HuH-7 (cell line): Measurements from ENCODE around the gene ZSWIM1.

Experiments
- DNase-seq: peaks from one replicate; pipeline ENCODE4 v3.0.0; 2011; ENCODE audit warnings: low spot score

The ZSWIM1 gene

DNA sequence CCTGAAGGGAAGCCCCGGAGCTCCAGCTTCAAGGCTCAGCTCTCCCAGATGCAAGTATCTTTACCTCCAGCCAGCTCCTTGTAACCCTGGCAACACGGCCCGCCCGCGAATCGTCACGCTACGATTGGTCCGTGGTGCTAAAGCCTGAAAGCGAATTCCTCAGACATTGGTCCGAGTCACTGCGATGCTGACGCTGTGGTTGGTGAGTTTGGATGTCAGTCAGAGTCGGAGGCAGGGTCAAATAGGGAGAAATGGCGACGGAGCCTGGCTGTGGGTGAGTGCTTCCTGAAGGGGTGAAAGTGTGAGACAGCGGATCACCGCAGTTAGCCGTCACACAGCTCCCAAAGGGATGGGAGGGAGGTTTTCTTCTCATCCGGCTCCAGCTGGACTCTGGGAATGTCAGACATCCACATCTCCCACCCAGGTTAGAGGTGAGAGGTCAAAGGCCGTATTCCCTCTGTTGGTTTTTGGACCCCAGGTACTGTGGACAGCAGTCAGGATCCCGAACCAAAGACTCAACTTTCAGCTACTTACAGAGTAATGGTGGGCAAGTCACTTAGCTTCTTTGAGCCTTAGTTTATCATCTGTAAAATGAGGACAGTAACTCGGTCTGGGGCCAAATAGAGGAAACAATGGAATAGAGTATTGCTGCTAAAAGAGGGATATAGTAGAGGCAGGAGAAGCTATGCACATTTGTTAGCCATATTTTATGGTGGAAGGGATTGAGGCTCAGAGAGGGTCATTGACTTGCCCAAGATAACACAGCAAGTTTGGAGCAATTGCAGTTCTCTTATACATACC lies at the start of gene ZSWIM1:
Gene ZSWIM1, plus strand, starts transcription at position 240 of the 801 bp plus-strand sequence. CDS start 1,366 bp downstream, outside the sequence.
- DNase-seq: peak; percentile 100

DNA sequence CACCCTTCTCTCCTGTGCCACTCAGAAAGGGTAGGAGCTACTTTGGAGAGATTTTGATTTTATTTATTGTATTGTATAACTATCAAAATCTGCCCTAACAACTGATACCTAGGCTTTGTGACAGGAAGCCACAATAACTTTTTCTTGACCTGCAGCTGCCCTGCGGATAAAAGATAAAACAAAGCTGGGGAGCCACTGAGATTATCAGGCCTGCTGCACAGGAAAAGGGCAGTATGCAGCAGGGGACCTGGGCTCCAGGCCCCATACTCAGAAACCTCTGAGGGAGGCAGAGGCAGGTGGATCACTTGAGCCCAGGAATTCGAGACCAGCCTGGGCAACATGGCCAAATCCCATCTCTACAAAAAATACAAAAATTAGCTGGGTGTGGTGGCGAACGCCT lies 48.4 kb upstream of the ZSWIM1 start:
- DNase-seq: no peak

DNA sequence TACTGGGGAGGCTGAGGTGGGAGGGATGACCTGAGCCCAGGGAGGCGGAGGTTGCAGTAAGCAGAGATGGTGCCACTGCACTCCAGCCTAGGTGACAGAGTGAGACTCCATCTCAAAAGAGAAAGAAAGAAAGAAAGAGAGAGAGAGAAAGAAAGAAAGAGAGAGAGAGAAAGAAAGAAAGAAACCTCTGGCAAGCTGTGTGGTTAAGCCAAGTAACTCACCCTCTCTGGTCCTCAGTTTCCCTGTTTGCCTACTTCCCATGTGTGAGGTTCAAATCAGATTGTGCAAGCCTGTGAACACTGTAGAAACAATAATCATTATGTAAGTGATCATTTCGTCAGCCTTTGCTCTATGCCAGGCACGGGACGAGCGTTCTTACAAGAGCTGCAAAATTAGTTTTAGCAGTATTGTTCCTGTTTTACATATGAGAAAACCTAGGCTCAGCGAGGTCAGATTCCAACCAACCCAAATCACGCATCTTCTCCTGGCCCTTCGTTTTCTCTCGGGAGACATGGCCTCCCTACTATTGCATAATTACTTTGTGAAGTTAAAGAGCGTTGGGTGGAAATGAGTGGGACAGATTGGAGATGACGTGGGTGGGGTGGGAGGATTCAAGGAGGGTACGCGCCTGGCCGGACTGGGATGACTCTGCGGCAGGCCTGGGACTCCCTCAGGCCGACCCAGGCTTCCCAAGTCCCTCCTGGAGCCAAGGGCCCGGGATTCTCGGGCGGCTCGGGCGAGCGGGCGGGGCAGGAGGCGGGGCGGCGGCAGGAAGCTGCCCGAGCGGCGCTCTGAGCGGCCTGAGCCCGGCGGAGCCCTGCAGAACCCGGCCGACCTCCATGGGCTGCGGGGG lies 47.8 kb upstream of the ZSWIM1 start, which contains the start of gene SNX21:
Gene SNX21, plus strand, starts transcription at position 770 of the 853 bp plus-strand sequence. CDS start 121 bp downstream, outside the sequence.
- DNase-seq: peak; percentile 84

DNA sequence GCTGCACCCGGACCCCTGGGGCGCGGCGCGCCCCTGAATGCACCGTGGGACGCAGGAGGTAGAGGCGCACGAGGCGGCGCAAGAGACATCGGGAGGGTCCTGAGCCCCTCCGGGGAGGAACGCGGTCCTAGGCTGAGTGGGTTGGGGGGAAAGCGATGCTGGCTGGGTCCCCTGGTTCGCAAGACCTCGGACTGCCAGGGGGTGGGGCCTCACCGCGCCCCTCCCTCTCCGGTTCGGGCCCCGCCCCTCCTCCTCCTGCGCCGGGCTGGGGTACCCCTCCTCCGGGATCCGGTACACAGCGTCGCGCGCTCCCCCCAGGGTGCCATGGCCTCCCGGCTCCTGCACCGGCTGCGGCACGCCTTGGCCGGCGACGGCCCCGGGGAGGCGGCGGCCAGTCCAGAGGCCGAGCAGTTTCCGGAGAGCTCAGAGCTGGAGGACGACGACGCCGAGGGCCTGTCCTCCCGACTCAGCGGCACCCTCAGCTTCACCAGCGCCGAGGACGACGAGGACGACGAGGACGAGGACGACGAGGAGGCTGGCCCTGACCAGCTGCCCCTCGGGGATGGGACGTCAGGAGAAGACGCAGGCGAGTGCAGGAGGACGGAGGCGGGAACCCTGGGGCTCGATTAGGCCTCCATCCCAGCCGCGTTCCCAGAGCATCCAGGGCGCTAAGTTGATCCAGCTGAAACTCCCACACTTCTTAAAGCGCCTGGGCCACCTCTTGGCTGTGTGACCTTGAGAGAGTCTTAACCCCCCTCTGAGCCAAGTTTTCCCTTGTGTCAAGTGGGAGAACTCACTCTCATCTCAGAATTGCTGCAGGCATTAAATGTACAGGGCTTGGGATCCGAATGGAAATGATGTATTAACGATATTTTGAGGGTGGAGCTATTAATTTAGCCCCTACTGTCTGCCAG lies 46.9 kb upstream of the ZSWIM1 start:
- peak; percentile 90 for DNase-seq

DNA sequence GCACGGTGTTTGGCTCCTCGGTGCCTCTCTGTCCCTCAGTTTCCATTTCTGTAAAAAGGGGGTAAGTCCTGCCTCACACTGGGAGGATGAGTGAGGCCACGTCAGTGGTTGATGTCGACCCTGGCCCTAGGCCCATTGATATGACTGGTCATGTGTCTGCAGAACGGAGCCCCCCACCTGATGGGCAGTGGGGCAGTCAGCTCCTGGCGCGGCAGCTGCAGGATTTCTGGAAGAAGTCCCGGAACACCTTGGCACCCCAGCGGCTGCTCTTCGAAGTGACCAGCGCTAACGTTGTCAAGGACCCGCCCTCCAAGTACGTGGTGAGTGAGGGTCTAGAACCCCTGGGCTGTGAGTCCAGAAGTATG lies 46.2 kb upstream of the ZSWIM1 start:
- DNase-seq: no peak

DNA sequence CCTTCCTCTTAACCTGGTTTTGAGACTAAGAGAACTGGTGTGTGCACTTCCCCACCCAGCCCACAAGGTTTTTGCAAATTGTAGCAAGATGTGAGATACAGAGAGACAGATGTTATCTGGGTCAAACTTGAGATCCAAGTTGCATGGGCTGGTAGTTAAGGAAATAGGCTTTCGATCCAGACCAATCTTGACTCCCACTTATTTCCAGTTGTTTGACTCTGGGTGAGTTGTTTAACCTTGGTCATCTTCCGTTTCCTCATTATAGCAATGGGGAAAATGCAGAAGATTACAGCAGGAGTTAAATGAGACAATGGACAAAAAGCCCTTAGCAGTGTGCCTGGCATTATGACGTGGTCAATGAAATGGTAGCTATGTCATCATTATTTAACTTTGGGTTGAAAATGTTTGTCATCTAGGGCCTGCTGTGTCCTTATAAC lies 45.7 kb upstream of the ZSWIM1 start:
- no peak for DNase-seq

DNA sequence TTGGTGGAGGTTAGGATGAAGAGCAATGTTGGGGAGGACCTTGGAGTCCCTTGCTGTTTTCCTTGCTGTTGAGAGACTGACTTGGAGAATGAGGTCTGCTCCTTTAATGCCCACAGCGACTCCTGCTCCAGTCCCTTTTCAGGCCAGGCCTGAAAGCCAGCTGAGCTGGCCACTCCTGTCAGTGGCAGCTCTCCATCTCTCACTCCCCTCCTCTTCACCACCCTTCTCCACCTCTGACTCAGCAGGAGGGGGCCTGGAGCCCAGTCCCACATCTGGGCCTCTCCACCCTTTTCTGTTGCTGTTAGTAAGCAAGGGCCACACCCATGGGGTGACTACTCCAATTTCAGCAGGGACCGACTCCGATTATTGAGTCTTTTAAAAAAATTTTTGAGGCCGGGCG lies 45.2 kb upstream of the ZSWIM1 start:
- no peak for DNase-seq

DNA sequence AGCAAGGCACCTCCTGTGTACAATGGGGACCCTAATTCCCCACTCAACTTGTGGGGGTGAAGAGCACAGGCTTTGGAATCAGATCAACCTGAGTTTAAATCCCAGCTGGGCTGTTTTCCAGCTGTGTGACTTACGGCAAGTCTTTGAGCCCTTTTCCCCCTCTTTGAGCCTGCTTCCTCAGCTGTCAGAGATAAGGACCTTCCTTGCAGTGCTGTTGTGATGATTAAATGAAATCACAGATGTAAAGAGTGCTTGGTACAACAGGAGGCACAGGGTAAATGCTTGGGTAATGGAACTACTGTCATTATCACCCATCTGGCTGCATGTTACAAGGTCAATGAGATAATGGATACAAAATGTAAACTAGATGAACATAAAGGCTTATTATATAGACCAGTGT lies 44.2 kb upstream of the ZSWIM1 start:
- DNase-seq: no peak

DNA sequence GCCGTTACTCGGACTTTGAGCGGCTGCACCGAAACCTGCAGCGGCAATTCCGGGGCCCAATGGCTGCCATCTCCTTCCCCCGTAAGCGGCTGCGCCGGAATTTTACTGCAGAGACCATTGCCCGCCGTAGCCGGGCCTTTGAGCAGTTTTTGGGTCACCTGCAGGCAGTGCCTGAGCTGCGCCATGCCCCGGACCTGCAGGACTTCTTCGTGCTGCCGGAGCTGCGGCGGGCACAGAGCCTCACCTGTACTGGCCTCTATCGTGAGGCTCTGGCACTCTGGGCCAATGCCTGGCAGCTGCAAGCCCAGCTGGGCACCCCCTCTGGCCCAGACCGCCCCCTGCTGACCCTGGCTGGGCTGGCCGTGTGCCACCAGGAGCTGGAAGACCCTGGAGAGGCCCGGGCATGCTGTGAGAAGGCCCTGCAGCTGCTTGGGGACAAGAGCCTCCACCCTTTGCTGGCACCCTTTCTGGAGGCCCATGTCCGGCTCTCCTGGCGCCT lies 40.3 kb upstream of the ZSWIM1 start:
- DNase-seq: no peak

DNA sequence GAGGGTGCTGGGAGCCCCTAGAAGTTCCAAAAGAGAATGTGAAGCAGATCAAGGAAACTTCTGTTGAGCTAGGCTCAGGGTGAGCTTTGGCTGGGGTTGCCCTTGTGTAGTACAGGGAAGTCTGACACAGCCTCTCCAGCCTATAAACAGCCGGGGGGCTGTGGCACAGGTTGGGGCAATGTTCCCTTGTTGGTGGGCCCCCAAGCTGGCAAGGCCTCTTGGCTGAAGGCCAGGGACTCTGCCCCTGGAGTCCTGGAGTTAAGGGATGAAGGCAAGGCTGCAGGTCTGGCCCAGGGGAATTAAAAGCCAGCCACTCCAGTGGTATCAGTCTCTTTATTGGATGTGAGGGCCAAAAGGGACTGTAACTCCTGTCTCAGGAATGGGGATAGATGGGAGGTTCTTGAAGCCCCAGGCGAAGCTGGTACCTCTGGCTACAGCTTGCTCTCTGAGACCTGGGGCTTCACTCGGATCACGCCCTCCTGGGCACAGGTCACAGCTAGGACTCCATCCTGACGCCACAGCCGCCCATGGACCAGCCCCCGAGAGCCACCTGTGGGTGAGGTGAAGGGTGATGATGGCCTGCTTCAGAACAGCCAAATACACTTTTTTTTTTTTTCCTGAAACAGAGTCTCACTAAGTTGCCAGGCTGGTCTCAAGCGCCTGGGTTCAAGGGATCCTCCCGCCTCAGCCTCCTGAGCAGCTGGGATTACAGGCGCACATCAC lies 39.5 kb upstream of the ZSWIM1 start:
- no peak for DNase-seq

DNA sequence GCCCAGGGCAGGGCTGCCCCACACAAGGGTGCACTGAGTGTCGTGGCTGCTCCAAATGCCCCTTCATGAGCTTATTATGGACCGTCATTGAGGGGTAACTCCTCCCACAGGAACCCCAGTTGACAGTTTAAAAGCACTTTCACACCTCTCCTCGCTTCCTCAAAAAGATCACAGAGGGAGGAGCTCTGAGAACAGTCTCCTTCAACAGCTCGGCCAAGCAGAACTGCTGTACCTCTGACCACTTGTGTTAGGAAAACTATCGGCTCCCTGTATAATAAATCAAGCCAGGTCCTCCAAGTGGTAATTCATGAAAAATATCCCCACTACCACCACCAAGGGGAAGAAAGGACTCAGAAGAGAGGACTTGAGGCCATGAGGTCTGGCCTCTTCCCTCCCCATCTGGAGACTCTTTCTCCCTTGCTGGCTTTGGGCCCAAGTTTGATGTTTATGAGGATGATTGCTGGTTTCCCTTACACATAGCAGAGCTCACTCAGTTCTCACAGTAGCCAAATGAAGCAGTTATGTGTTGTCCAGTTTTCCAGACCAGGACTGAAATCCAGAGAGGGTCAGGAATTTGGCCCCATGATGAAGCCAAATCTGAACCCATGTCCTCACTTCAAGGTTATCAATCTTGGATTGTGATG lies 38.7 kb upstream of the ZSWIM1 start:
- DNase-seq: no peak

DNA sequence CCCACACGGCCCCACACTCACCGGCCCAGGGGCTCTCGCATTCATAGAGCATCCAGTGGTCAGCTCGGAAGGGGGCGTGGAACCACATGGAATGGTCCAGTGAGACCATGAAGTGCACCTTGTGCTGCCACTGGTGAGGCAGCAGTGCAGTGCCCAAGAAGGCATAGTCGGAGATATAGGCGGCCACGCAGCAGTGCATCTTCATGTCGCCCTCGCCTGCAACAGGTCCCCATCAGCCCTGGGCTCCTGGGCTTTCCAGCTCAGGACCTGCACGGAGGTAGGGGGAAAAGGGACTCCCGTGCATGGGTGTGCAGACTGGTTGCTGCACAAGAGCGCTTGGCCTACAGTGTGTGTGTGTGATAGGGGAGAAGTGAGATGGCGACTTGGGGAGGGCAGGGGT lies 37.5 kb upstream of the ZSWIM1 start:
- no peak for DNase-seq

DNA sequence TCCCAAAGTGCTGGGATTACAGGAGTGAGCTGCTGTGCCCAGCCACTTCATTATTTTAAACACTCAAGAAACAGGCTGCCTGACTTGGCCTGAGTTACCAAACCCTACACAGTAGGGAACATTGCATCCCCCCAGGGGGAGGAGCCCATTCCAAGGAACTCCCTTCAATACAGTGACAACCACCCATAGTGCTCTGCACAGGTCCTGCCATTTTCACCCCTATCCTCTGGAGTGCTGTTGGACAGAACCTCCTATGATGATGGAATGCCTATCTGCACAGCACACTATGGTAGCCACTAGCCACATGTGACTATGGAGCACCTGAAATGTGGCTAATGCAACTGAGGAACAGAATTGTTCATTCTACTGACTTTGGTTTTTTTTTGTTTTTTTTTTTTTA lies 35.6 kb upstream of the ZSWIM1 start:
- DNase-seq: no peak

DNA sequence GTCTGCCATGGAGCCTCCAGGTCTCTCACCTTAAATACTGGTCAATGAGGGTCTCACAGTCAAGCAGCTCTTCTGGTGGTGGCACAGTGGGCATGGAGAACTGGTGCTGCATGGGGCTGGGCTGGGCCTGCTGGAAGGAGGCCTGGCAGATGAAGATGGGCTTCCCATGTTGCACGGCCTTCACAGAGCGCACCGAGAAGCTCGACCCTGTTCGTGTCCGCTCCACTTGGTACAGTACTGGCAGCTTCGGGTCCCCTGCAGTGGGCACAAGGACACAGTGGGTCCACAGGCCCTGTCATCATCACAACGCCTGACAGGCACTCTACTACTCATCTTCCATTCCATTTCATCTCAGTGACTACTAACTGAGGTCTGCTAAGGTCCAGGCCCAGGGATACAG lies 32.6 kb upstream of the ZSWIM1 start:
- no peak for DNase-seq

DNA sequence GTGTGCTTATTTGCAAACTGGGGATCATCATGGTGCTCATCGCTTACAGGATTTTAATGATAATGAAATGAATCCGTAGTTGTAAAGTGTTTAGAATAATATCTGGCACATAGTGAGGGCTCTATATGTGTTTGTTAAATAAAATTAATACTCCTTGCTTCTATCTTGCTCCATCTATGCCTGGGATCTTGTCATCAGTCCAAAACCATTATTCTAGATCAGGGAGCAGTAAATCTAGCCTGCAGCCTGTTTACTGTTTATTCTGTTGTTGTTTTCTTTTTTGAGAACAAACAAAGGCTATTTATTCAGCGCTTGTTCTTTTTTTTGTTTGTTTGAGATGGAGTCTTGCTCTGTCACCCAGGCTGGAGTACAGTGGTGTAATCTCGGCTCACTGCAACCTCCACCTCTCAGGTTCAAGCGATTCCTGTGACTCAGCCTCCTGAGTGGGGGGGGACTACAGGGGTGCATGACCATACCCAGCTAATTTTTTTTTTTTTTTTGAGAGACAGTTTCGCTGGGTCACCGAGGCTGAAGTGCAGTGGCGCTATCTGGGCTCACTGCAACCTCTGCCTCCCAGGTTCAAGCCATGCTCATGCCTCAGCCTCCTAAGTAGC lies 32.0 kb upstream of the ZSWIM1 start:
- DNase-seq: no peak

DNA sequence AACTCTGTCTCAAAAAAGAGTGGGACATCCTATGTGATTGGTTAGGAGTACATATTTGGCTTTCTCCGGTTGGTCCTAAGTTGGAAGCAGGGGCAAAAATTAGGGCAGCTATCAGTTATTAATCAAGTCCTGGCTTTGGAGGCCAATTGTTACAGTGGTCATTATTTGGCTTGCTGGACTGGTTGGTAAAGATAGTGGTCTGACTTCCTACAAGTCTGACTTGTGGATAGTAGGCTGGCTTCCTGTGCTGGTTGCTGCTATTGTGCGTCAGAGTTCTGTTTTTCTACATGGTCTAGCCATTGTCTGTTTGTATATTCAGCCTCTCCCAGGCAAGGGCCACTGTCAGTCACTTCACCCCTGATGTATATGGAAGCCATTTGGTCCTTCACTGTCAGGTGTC lies 30.8 kb upstream of the ZSWIM1 start:
- no peak for DNase-seq

DNA sequence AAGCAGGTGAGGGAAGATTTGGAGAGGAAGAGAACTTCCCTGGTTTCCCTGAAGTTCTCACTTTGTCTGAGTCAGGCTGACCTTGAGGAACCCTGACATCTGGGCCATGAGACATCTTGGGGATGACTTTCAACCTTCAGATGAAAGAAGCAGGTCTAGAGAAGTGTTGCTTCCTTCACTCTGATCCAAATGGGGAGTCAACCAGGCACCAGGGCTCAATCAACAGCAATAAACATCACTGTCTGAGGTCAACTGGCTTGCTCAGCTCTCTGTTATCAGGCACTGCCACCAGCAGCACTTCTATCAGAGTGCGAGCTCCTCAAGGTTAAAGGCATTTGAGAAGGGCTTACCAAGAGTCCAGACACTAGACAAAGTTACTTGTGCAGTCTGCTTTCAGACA lies 30.1 kb upstream of the ZSWIM1 start:
- no peak for DNase-seq

DNA sequence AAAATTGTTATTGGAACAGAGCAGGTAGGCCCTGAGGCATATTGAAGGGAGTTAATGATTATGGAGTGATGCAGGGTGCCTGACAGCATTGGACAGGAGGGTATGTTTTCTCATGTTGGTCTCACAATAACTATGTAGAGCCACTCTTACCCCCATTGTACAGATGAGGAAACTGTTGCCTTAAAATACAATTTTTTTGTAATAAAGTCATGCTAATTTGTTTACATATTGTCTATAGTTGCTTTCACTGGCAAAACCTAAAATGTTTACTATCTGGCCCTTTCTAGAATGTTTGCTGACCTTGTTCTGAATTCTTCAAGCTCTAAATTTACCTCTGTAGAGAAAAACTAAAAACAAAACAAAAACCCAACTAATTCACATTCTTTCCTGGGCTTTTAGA lies 29.5 kb upstream of the ZSWIM1 start:
- no peak for DNase-seq

DNA sequence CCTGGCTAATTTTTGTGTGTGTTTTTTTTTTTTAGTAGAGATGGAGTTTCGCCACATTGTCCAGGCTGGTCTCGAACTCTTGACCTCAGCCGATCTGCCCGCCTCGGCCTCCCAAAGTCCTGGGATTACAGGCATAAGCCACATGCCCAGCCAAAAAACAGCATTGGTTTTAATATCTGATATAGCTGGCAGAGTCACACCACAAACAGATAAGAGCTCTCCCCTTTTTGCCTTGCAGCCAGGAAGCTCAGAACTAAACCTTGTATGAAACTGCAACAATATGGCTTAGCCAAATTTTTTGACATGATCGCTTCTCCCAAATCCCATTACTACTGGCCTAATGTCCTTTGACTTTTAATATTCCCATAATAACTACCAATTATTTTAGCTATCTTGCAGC lies 28.7 kb upstream of the ZSWIM1 start:
- no peak for DNase-seq

DNA sequence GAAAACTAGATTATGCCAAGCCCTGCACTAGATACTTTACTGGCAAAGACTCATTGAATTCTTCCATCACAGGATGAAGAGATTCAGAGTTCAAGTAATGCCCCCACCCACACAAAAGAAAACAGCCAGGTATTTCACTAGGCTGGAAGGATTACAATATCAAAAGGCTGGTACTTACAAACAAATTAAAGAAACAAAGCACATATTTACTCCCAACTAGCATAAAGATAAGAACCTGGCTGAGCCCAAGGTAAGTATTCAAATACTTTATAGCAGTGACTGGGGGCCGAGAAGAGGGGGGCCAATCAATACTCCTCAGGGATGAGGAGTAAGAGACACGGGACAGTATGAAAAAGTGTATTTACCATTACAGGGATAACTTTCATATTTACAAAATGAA lies 27.5 kb upstream of the ZSWIM1 start:
- no peak for DNase-seq
